ENCODE data around the gene FREM2.

The FREM2 gene

GRCh38 chr13:38898481-38898880 lies 211.6 kb downstream of the FREM2 start:
- DNase-seq (ENCODE audit: low spot score): no peak

- no peak for DNase-seq (ENCODE audit: low spot score)
Observed at GRCh38 chr13:38899571-38899970, 212.7 kb downstream of the FREM2 start.

- no peak for DNase-seq (ENCODE audit: low spot score)
Observed at GRCh38 chr13:38900188-38900587, 213.3 kb downstream of the FREM2 start.

GRCh38 chr13:38902551-38902950 lies 215.7 kb downstream of the FREM2 start:
- DNase-seq (ENCODE audit: low spot score): no peak

GRCh38 chr13:38905081-38905480 lies 218.2 kb downstream of the FREM2 start:
- DNase-seq (ENCODE audit: low spot score): no peak

- no peak for DNase-seq (ENCODE audit: low spot score)
Observed at GRCh38 chr13:38905861-38906260, 219.0 kb downstream of the FREM2 start.

GRCh38 chr13:38908574-38908973 lies 221.7 kb downstream of the FREM2 start:
- no peak for DNase-seq (ENCODE audit: low spot score)

GRCh38 chr13:38914070-38914469 lies 227.2 kb downstream of the FREM2 start:
- no peak for DNase-seq (ENCODE audit: low spot score)

- no peak for DNase-seq (ENCODE audit: low spot score)
Observed at GRCh38 chr13:38921081-38921480, 234.2 kb downstream of the FREM2 start.

- no peak for DNase-seq (ENCODE audit: low spot score)
Observed at GRCh38 chr13:38922170-38922569, 235.3 kb downstream of the FREM2 start.

GRCh38 chr13:38933786-38934185 lies 246.9 kb downstream of the FREM2 start:
- no peak for DNase-seq (ENCODE audit: low spot score)

Data from AG08396 (cell line).